Measurements from ENCODE around the gene RPS16.
"Not testable (repeated sequence)": the region's sequence is repeated elsewhere in the genome, so short reads cannot be mapped to it uniquely, and the experiment has no call there.

The RPS16 gene

DNA sequence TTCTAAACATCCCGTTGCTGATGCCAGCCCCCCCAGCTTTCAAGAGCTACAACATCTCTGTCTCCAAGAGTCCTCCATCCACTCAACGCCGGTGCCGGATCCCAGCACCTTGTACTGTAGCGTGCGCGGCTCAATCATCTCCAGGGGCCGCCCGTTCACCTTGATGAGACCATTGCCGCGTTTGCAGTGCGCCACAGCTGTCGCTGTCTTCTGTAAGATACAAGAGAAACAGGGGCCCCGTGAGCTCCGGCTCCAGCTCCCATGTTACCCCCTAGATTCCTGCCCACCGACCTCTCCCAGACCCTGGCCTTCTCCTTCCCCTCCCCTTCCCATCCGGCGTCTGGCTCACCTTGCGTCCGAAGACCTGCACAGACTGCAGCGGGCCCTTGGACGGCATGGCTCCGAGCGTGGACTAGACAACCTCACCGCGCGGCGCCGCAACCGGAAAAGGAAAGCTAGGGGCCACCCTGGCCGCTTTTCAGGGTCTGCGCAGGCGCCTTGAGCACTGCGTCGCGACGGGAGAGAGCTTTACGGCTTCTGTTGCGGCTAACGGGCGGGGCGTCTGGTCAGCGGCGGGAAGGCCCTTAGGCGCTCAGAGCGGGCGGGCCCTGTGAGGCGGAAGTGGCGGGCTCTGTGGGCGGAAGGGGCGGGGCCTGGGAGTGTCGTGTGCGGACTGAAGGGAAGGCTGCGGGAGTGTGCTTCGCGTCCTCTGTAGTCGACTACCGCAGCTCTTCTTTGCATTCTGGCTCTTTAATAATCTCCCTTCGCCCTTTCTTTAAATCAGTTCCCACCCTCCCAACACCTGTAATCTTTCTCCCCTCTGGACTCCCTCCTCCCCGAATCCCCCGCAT lies at the start of gene RPS16:
Gene RPS16, minus strand, starts transcription at position 451 of the 851 bp plus-strand sequence. Its CDS starts 54 bp downstream, at position 397.
- DNase-seq, result peak; percentile 88

DNA sequence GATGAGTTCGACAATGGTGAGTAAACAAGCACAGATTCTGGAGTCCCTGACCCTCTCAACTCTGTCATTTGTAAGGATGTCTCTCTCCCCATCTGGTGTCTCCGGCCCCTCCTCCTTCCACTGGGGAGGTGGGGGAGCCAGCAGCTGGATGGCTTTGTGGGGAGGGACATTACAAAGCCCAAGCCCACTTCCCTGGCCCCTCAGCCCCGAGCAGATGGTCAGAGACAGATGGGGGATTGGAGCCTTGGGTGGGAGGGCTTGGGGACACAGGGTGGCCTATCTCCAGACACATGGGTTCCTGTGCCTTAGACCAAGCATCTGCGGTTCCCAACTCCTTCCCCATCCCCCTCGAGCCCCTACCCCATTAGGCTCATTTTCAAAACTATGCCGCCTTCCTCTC lies 47.4 kb upstream of the RPS16 start:
- no peak for DNase-seq

- DNase-seq, result no peak
Measured at GRCh38 chr19:39481676-39482075, 45.9 kb upstream of the RPS16 start.

DNA sequence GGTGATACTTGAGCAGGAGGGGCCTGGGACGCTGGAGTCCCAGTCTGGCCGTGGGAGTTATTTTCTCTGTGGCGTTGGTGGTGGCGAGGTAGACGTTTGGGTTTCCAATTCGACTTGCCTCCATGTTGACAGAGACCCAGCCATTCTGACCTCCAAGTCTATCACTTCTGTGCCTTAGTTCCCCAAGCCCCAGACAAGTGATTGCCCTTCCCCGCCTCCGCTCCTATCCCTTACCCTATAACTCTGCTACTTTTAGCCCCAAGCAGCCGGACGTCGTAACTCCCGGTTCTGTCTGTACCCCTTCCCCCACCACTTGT lies 45.4 kb upstream of the RPS16 start:
- no peak for DNase-seq

DNA sequence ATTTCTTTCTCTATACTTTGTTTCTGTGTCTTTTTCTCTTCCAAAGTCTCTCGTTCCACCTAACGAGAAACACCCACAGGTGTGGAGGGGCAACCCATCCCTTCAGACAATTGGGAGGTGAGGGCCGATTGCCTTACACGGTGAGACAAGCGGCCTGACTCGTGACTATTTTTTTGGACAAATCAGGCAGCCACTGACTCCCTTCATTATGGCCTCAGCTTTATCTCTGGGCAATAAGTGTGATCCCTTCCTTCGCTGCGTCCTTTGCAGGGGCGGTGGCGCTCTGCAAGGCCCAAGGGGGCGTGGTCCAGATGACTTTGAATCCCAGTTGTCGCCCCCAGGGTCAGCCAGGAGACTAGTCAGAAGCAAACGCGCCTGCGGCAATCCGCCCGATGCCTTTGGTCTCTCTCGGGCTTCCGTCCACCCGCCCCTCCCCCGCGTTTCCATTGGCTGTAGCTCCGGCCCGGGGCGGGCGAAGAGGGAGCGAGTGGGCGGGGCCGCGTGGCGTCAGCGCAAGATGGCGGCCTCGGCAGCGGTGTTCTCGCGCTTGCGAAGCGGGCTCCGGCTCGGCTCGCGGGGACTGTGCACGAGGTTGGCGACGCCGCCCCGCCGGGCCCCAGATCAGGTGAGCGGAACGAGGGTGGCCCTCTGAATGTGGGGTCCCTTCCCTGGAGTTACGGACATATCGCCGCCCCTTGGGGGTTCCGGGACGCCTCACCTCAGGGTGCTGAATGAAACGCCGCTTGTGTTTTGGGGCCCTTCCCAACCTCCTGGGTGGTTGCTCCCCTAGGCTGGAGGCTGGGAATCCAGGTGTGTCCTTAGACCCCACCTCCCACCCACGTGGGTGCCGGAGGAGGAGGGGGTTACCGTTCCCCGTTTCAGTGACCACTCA lies 44.8 kb upstream of the RPS16 start, which contains the start of gene TIMM50:
Gene TIMM50, plus strand, starts transcription at position 502 of the 892 bp plus-strand sequence. Its CDS starts 16 bp downstream, at position 518.
- peak; percentile 81 for DNase-seq

GRCh38 chr19:39479916-39480315 lies 44.2 kb upstream of the RPS16 start:
- no peak for DNase-seq

DNA sequence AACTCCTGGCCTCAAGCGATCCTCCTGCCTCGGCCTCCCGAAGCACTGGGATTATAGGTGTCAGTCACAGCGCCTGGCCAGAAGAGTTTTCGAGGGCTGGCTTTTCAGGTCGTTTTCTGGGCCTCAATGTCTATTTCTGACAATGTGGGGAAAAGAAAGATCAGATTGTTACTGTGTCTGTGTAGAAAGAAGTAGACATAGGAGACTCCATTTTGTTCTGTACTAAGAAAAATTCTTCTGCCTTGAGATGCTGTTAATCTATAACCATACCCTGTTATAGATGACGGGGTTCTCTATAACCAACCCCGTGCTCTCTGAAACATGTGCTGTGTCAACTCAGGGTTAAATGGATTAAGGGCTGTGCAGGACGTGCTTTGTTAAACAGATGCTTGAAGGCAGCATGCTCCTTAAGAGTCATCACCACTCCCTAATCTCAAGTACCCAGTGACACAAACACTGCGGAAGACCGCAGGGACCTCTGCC lies 43.6 kb upstream of the RPS16 start:
- DNase-seq, result not testable (repeated sequence)

- no peak for DNase-seq
Measured at GRCh38 chr19:39475748-39476147, 40.0 kb upstream of the RPS16 start.

DNA sequence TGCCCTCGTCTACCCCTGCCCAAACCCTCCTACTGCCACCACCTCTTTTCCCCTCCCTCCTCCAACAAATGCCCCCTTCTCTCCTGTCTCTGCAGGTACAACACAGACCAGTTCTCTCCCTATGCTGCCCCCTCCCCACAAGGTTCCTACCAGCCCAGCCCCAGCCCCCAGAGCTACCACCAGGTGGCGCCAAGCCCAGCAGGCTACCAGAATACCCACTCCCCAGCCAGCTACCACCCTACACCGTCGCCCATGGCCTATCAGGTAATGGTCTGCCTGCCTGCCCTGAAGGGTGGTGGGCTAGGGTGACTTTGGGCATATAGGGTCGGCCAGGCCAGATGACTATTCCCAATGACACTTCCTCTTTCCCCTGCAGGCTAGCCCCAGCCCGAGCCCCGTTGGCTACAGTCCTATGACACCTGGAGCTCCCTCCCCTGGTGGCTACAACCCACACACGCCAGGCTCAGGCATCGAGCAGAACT lies 38.4 kb upstream of the RPS16 start:
- DNase-seq, result peak; percentile 5

- no peak for DNase-seq
Measured at GRCh38 chr19:39473443-39473960, 37.8 kb upstream of the RPS16 start.

GRCh38 chr19:39472746-39473442 lies 37.1 kb upstream of the RPS16 start:
- no peak for DNase-seq

DNA sequence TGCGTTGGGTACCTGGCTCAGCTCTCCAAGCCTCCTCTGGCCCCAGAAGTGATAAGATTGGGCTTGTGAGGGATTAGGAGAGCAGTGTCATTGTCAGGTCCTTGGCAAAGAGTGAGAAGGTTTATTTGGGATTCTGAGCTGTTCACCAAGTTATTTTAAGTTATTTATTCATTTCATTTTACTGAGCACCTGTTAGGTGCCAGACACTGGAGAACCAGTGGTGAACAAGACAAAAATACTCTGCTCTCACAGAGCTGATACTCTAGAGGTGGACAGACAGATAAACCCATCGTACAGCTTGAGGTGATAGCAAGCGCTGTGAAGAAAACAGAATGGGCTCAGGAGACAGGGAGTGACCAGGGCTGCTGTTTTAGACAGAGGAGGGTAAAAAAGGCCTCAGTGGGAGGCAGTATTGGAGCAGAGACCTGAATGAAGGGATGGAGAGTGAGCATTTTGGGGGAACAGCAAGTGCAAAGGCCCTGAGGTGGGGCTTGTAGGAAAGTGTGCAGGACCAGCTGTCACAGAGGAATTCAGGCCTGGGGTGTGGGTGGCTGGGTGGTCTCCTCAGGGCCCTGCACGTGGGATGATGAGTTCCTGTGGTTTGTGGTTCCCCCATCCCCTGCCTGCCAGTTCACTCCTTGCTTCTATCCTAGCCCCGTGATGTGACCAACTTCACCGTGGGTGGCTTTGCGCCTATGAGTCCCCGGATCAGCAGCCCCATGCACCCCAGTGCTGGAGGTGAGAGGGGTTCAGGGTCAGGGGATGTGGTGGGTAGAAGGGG lies 36.2 kb upstream of the RPS16 start:
- no peak for DNase-seq

- no peak for DNase-seq
Measured at GRCh38 chr19:39470724-39471339, 35.1 kb upstream of the RPS16 start.

- DNase-seq, result no peak
Measured at GRCh38 chr19:39469567-39469966, 33.8 kb upstream of the RPS16 start.

GRCh38 chr19:39469036-39469435 lies 33.3 kb upstream of the RPS16 start:
- no peak for DNase-seq

DNA sequence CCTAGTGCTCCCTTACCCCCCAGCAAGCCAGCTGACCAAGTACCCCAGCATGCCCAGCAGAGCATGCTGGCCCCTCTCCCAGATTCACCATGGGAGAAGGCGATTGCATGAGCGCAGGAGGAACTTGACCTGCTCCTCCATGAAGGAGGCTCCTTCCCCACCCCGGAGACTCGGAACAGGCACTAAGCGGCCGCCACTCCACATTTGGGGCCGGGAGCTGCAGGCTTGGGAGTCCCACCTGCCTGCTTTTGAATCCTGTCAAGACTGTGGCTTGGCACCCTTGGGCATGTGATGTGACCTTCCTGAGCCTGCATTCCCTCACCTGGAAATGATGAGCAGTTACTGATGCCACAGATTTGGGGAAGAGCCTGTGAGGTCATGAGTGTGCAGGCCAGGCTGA lies 32.2 kb upstream of the RPS16 start:
- no peak for DNase-seq

DNA sequence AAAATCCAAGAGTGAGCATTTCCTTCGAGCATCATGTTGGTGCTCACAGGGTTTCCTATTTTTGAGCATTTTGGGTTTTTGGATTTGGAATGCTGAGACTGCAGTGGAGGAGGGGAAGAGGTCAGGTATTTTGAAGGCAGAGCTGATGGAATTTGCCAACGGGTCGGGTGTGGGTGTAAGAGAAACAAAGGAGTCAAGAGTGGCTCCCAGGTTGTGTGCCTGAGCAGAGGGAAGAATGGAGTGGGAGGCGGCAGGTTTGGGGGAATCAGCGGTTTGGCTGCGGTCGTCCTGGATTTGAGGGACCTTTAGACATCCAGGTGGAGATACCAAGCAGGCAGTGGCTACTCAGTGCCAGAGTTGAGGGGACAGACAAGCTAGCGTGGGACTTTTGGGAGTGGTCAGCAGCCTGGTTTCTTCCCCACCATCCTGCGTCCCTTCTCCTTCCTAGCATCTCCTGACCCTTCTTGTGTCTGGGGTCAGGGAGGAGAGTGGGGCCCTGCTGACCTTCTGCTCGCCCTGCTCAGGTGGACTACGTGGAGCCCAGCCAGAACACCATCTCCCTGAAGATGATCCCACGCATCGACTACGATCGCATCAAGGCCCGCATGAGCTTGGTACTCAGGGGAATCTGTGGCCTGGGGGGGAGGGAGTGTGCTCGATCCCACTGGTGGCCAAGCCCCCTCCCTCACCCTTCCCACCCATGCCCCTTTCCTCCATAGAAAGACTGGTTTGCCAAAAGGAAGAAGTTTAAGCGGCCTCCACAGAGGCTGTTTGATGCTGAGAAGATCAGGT lies 30.4 kb upstream of the RPS16 start:
- DNase-seq, result no peak

DNA sequence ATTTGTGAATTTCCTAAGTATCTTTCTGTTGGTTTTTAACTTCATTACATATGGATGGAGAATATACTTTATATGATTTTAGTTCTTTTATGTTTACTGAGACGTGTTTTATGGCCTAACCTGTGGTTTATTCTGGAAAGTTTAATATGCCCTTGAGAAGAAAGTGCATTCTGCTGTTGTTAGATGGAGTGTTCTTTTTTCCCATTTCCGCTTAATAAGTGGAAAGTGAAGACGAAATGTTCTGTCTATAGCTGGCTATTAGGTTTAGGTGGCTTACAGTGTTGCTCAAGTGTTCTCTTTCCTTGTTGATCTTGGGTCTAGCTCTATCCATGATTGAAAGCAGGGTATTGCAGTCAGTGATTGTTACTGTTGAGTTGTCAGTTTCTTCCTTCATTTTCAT lies 27.7 kb upstream of the RPS16 start:
- DNase-seq, result no peak

DNA sequence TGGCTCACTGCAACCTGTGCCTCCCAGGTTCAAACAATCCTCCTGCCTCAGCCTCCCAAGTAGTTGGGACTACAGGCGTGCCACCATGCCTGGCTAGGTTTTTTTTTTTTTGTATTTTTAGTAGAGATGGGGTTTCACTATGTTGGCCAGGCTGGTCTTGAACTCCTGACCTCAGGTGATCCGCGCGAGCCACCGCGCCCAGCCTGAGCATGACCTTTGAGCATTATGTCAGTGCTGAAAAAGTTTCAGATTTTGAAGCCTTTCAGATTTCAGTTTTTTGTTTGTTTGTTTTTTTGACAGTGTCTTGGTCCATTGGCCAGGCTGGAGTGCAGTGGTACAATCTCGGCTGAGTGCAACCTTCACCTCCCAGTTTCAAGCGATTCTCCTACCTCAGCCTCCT lies 15.5 kb upstream of the RPS16 start:
- DNase-seq, result not testable (repeated sequence)

- DNase-seq, result no peak
Measured at GRCh38 chr19:39449116-39449797, 13.5 kb upstream of the RPS16 start.
